Measurements from ENCODE around the gene SH2B2.

SH2B2 gene

DNA sequence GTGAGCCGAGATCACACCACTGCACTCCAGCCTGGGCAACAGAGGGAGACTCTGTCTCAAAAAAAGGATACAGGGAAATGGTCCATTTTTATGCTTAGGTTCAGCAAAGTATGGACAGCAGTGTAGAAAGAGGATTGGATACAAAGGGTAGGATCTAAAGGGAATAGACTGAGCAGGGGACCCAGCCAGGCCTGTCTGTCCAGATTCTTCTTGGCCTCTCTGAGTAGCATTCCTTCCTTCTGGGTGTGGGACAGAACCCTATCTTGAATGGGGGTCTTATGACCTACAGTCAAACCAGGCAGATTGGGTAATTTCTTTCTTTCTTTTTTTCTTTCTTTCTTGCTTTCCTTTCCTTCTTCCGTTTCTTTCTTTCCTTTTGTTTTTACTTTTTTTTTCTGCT, 25.6 kb downstream of the SH2B2 start:
- DNase-seq (ENCODE audit: low read depth) = no peak
- TF ChIP-seq, protein P1, sequence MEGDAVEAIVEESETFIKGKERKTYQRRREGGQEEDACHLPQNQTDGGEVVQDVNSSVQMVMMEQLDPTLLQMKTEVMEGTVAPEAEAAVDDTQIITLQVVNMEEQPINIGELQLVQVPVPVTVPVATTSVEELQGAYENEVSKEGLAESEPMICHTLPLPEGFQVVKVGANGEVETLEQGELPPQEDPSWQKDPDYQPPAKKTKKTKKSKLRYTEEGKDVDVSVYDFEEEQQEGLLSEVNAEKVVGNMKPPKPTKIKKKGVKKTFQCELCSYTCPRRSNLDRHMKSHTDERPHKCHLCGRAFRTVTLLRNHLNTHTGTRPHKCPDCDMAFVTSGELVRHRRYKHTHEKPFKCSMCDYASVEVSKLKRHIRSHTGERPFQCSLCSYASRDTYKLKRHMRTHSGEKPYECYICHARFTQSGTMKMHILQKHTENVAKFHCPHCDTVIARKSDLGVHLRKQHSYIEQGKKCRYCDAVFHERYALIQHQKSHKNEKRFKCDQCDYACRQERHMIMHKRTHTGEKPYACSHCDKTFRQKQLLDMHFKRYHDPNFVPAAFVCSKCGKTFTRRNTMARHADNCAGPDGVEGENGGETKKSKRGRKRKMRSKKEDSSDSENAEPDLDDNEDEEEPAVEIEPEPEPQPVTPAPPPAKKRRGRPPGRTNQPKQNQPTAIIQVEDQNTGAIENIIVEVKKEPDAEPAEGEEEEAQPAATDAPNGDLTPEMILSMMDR (conservative IDR thresholded peaks at IDR 0.05; ENCODE audit: low read depth, low read length) = no peak
- H3K4me3 ChIP-seq (ENCODE audit: low read length) = no peak overlapping the region

DNA sequence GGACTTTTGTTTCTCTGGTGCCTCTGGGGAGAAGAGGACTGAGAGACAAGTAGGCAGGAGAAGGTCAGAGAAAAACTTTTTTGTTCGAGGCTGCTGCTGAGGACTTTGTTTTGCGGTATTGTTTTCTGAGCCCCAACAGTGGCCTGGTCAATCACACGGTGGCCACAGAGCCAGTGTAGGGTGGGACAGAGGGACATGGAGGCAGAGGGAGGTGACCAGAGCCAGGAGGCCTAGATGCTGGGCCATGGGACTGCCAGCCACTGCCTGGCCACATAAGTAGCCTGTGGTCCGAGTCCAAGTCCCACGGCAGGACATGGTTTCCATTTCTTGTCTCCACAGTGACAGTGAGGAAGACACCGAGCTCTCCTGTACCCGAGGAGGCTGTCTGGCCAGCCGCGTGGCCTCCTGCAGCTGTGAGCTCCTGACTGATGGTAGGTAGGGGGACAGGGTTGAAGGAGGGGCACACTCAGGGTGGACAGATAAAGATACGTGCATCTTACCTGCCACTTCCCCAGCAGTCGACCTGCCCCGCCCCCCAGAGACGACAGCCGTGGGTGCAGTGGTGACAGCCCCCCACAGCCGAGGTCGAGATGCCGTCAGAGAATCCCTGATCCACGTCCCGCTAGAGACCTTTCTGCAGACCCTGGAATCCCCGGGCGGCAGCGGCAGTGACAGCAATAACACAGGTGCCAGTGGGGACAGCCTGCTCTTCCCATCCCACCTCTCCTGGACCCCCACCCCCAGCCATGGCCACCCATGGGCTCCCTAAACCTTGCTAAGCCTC, 27.5 kb downstream of the SH2B2 start:
- TF ChIP-seq, protein P1 (conservative IDR thresholded peaks at IDR 0.05; ENCODE audit: low read depth, low read length) = no peak
- no peak overlapping the region for H3K4me3 ChIP-seq (ENCODE audit: low read length)
- no peak for DNase-seq (ENCODE audit: low read depth)

DNA sequence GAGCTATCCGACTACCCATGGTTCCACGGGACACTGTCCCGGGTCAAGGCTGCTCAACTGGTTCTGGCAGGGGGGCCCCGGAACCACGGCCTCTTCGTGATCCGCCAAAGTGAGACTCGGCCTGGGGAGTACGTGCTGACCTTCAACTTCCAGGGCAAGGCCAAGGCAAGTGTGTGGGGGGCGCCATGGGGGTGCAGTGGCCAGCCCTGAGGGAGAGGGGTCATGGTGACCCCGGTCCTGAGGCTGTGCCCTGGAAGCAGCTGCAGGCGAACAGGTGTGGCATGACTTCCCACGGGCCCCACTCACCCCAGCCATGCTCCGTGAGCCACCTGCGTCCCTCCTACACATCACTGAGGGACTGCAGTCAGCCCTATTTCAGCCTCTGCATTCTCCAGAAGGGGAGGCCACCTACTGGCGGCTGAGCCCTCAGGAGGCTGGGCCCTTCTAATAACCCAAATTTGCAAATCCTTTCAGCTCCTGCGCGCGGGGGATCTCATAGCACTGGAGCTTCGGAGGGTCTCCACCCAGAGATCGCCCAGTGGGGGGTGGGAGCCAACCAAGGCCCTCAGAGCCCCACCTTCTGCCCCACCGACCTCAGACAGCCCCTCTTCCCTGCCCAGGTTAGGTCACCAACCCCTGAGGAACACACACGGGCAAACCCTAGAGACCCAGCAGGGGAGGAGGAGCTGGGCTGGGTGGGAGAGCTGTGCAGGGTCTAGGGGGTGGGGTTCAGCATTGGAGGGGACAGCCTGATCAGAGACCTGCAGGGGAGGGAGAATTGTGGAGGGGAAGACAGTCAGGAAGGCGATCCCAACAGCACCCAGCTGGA, 30.8 kb downstream of the SH2B2 start:
- TF ChIP-seq, protein P1 (conservative IDR thresholded peaks at IDR 0.05; ENCODE audit: low read depth, low read length) = no peak
- no peak for DNase-seq (ENCODE audit: low read depth)
- no peak overlapping the region for H3K4me3 ChIP-seq (ENCODE audit: low read length)

DNA sequence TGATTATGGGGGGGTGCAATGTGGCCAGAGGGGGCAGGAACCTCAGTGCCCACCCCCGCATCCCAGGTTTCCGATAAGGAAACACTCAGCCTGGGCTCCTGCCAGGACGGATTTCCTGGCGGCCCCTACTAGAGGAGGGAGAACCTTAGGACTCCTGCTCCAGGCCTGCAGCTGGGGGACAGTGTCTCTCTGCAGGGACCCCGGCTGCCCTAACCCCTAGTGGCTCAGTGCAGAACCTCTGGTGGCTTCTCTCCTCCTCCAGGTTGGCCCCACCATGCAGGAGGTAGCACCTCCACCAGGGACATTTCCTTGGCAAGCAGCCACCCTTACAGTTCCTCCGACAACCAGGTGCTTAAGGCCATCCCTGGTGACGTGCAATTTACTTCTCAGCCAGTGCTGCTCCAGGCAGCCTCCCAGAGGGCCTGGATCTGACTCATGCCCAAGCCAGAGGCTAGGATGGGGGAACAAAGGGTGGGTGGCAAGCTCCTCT, 31.9 kb downstream of the SH2B2 start:
- TF ChIP-seq, protein P1 (conservative IDR thresholded peaks at IDR 0.05; ENCODE audit: low read depth, low read length) = no peak
- DNase-seq (ENCODE audit: low read depth) = no peak
- no peak overlapping the region for H3K4me3 ChIP-seq (ENCODE audit: low read length)

DNA sequence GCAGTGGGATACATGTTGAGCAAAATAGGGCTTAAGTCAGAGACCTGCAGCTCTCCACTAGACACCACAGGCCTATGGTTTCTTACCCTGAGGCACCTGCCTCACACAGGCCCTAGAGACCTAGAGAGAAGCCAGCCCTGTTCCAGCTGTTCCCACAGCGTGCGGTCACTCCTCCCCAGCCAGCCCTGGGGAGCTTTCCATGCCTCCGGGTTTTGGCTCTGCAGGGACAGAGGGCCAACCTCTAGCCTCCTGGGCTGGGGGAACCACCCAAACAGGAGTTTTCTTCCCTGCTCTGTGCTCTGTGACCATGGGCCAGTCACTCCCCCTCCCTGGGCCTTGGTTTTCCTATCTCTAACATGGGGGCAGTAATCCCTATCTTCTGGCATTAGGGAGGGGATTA, 33.0 kb downstream of the SH2B2 start:
- TF ChIP-seq, protein P1 (conservative IDR thresholded peaks at IDR 0.05; ENCODE audit: low read depth, low read length) = no peak
- no peak overlapping the region for H3K4me3 ChIP-seq (ENCODE audit: low read length)
- DNase-seq (ENCODE audit: low read depth) = no peak

DNA sequence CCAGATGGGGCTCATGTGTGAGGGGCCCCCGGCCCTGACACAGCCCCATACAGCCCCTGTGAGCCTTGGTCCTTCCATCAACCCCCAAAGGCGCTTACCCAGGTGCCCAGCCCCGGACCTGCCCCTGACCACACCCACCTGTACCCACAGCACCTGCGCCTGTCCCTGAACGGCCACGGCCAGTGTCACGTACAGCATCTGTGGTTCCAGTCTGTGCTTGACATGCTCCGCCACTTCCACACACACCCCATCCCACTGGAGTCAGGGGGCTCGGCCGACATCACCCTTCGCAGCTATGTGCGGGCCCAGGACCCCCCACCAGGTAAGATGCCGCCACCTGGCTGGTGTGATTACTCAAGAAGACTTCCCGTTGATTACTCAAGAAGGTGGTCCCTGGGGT, 33.5 kb downstream of the SH2B2 start:
- TF ChIP-seq, protein P1 (conservative IDR thresholded peaks at IDR 0.05; ENCODE audit: low read depth, low read length) = no peak
- no peak for DNase-seq (ENCODE audit: low read depth)
- no peak overlapping the region for H3K4me3 ChIP-seq (ENCODE audit: low read length)

All from retinal pigment epithelial cell (primary cell).